GM12878 (cell line): ENCODE measurements around the gene SEMA5A. TPM values are rescaled to one million over a fixed set of nuclear protein-coding genes. Genes with fewer than 3 reads are reported as not detected.

ENCODE experiments used
- ATAC-seq: fragments of 200-7000 bp; cut with Tn5 transposase; 3 replicates; pipeline ENCODE4 v1.9.1; 2020; ENCODE audit warnings: mild to moderate bottlenecking, moderate library complexity
- BruUV-seq: library from RNA; stranded (reverse); fragments of 400-500 nt; replicated peaks from 2 replicates; lab custom pipeline; 2021; lab: Mats Ljungman, UMichigan
- CTCF ChIA-PET: fragments of 300-600 bp; sonication (Branson Sonifier 250); formaldehyde crosslinking; extraction: SDS; loops from one replicate; lab custom pipeline; 2021; ENCODE audit warnings: inconsistent platforms; lab: Yijun Ruan, JAX
- POLR2A ChIA-PET: fragments of 350-600 bp; formaldehyde crosslinking; extraction: SDS; loops from one replicate; lab custom pipeline; 2021; ENCODE audit warnings: inconsistent platforms; lab: Charles Lee
- RAD21 ChIA-PET: fragments of 300-600 bp; sonication (Branson Sonifier 250); formaldehyde crosslinking; loops from one replicate; lab custom pipeline; 2023; ENCODE audit warnings: antibody characterized with exemption; ENCODE audit not compliant: unreplicated experiment; lab: Charles Lee
- SMC1A ChIA-PET: fragments of 300-600 bp; sonication (Branson Sonifier 250); formaldehyde crosslinking; loops from one replicate; lab custom pipeline; 2023; ENCODE audit not compliant: unreplicated experiment, uncharacterized antibody; lab: Charles Lee
- DNase-seq: peaks from one replicate; pipeline ENCODE4 v3.0.0-alpha.2; 2011; ENCODE audit warnings: low read depth, low spot score
- FAIRE-seq: peaks from 3 replicates; lab custom pipeline; 2011; peaks lifted over from hg19 to GRCh38; lab: Jason Lieb, UNC
- H2AFZ ChIP-seq: 2 replicates; pipeline ENCODE4 v1.6.0; 2011; ENCODE audit warnings: low read depth, low read length, control low read depth; ENCODE audit not compliant: control insufficient read depth
- H3K27ac ChIP-seq: 2 replicates; pipeline ENCODE4 v1.5.1; 2011; ENCODE audit warnings: control low read depth; ENCODE audit not compliant: control insufficient read depth, insufficient read depth
- H3K27me3 ChIP-seq, 2 experiments: replicated peaks in 1 of 2; 2 replicates each; pipeline versions ENCODE4 v1.6.0 to v1.6.1; 2011; ENCODE audit warnings: low read length in 1 of 2; ENCODE audit not compliant: control insufficient read depth in 2 of 2, insufficient read depth in 2 of 2
- H3K36me3 ChIP-seq, 2 experiments: 2 replicates each; pipeline ENCODE4 v1.5.1; 2011; ENCODE audit warnings: low read length in 1 of 2; ENCODE audit not compliant: control insufficient read depth in 2 of 2, insufficient read depth in 2 of 2
- H3K4me1 ChIP-seq: 2 replicates; pipeline ENCODE4 v1.6.1; 2011; ENCODE audit warnings: mild to moderate bottlenecking, low read length, moderate library complexity, mixed read lengths; ENCODE audit not compliant: control insufficient read depth, insufficient read depth
- H3K4me2 ChIP-seq: 2 replicates; pipeline ENCODE4 v1.6.0; 2011; ENCODE audit warnings: control low read depth; ENCODE audit not compliant: control insufficient read depth, insufficient read depth
- H3K4me3 ChIP-seq: fragments of 200-600 bp; sonication (generic); 2 replicates; pipeline ENCODE4 v1.5.1; 2016
- H3K79me2 ChIP-seq: 2 replicates; pipeline ENCODE4 v1.6.0; 2011; ENCODE audit warnings: low read length; ENCODE audit not compliant: control insufficient read depth, insufficient read depth
- H3K9ac ChIP-seq: 2 replicates; pipeline ENCODE4 v1.8.0; 2011; ENCODE audit warnings: low read length, control low read depth, mixed read lengths; ENCODE audit not compliant: control insufficient read depth, insufficient read depth
- H3K9me3 ChIP-seq: replicated peaks from 3 replicates; pipeline ENCODE4 v1.5.1; 2011; ENCODE audit warnings: mild to moderate bottlenecking, low read length; ENCODE audit not compliant: control insufficient read depth, insufficient read depth
- H4K20me1 ChIP-seq: 2 replicates; pipeline ENCODE4 v1.6.0; 2011; ENCODE audit not compliant: control insufficient read depth, insufficient read depth
- MYC ChIP-seq: IDR thresholded peaks from 2 replicates; pipeline ENCODE4 v1.6.1; 2011; ENCODE audit warnings: mild to moderate bottlenecking, low read length, moderate library complexity, inconsistent platforms; ENCODE audit not compliant: insufficient read depth, insufficient replicate concordance, insufficient read length, severe bottlenecking
- NBN ChIP-seq: fragments of 450-650 bp; IDR thresholded peaks from 2 replicates; pipeline ENCODE4 v1.6.1; 2016
- SPI1 ChIP-seq: IDR thresholded peaks from 2 replicates; pipeline ENCODE4 v1.6.1; 2011; ENCODE audit warnings: low read depth, mild to moderate bottlenecking, low read length, moderate library complexity, borderline replicate concordance; ENCODE audit not compliant: insufficient read depth
- WGBS: methylation state at CpG from one replicate; pipeline ENCODE4 v1.1.6; 2016; ENCODE audit warnings: low lambda C conversion rate; ENCODE audit not compliant: insufficient replicate concordance, insufficient coverage; ENCODE audit errors: missing lambda C conversion rate; 5-methylcytosine and 5-hydroxymethylcytosine counted together
- in situ Hi-C: fragments of 300-500 bp; cut with MboI; formaldehyde crosslinking; loops from 9 replicates; pipeline ENCODE4 v1.14.3; 2018; ENCODE audit warnings: mixed read lengths
- intact Hi-C: fragments of 100-400 bp; cut with micrococcal nuclease; formaldehyde crosslinking; loops from one replicate; pipeline ENCODE4 v1.14.2; 2022; ENCODE audit not compliant: unreplicated experiment
- polyA plus RNA-seq, 11 experiments: library from polyadenylated mRNA; depleted of rRNA in 4 of 11; unstranded in 6 of 11; stranded (reverse) in 5 of 11; fragments of >200 nt; fragmentation: Nextera tagmentation in 4 of 11; fragmentation: Illumina TruSeq in 1 of 11; extraction: Ambion mirVana in 4 of 11; extraction: Trizol in 1 of 11; gene quantifications; 1 replicate in 1 of 11; 2 replicates in 10 of 11; pipeline versions ENCODE4 v1.2.1 to v1.2.3, GENCODE V29; 2011 to 2016; ENCODE audit warnings: inconsistent platforms in 2 of 11, missing spikeins in 2 of 11, low read depth in 1 of 11
- total RNA-seq, 4 experiments: library from RNA; depleted of rRNA in 3 of 4; stranded (reverse); fragments of >200 nt in 3 of 4; fragmentation: Illumina TruSeq in 1 of 4; extraction: Trizol in 1 of 4; gene quantifications; 2 replicates each; pipeline versions ENCODE4 v1.2.1 to v1.2.3, GENCODE V29; 2013 to 2021
- TF ChIP-seq, protein P1 (sequence below): fragments of 150-350 bp; IDR thresholded peaks from 2 replicates; pipeline ENCODE4 v1.6.1; 2014; ENCODE audit warnings: mild to moderate bottlenecking, low read depth, low read length

The SEMA5A gene
- total and polyA plus RNA-seq, 10 of the 15 experiments (the other 5 are each of a cell fraction or from before 2014, with no cell fraction given): 0.03 to 2.4 (median 0.09) TPM; not detected in 1

DNA sequence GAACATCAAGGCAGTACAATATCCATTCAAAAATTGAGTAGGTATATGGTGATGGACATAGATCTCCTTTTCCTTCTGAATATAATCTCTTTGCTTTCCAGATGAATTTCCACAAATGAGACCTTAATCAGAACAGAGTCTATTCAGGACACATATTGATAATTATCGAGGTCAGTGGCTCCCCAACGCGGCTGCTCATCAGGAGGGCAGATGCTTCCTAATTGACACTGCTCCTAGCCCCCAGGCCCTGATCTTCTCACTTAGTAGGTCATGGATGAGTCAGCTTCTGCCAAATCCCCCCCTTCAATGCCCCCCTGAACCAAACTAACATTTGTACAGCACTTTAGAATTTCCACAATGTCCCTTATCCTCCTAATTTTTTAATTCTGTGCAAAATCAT is 51.6 kb downstream of the SEMA5A start (continued):
- TF ChIP-seq, protein P1, sequence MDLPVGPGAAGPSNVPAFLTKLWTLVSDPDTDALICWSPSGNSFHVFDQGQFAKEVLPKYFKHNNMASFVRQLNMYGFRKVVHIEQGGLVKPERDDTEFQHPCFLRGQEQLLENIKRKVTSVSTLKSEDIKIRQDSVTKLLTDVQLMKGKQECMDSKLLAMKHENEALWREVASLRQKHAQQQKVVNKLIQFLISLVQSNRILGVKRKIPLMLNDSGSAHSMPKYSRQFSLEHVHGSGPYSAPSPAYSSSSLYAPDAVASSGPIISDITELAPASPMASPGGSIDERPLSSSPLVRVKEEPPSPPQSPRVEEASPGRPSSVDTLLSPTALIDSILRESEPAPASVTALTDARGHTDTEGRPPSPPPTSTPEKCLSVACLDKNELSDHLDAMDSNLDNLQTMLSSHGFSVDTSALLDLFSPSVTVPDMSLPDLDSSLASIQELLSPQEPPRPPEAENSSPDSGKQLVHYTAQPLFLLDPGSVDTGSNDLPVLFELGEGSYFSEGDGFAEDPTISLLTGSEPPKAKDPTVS: no peak

DNA sequence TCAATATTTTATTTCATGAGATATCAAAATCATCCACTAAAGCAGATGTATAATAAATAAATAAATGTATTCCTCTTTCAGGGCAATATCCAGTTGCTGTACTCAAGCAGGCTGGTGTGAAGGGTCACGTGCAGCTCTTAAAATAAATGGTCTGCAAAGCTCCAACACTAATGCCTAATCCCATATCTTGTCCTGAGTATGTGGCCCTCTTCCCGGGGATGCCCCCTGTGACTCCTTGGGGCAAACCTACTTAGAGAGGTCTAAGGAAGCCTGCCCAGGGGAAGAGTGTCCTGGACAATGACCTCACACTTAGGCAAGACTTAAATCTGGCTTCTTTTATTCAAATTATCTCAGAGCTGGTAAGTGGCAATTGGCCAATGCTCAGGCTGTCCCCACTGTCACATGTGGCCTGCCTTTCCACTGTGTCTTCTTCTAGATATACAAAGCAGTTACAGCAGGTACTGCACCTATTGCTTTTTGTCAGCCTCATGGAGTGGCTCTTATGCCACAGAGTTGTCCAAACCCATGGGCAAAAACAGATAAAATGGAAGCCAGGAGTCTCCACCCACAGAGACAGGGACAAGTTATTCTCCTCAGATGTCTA is 55.3 kb downstream of the SEMA5A start:
- ChIA-PET POLR2A (no interaction called here), CTCF (no interaction called here), SMC1A (no interaction called here), RAD21 (no interaction called here)
- BruUV-seq: no TSS peak
- TF ChIP-seq SPI1: no peak
- no peak for TF ChIP-seq NBN
- TF ChIP-seq MYC: no peak
- Histone ChIP-seq H3K36me3 (no peaks in the 10 kb centered on the region), H3K9me3 (no peaks in the 10 kb centered on the region; the same call in 2 of the 3 replicates), H3K9ac (no peak overlapping the region), H3K27me3 (no peaks in the 10 kb centered on the region), H3K4me3 (no peak overlapping the region), H2AFZ (no peak overlapping the region), H3K79me2 (no peaks in the 10 kb centered on the region), H3K27ac (no peak overlapping the region), H4K20me1 (no peaks in the 10 kb centered on the region), H3K4me1 (no peaks in the 10 kb centered on the region), H3K4me2 (no peak overlapping the region)
- FAIRE-seq (no peak), ATAC-seq (no peak), DNase-seq (no peak)
- in situ Hi-C loops: no loop called here
- WGBS: 46% methylated on average over 2 of the region's 2 CpGs
- intact Hi-C loops: no loop called here
